HTR-8/SVneo (cell line): ENCODE data around the gene LAMC2.
A peak's percentile ranks its signal among the peaks of the same experiment; 100 is the strongest.

Source experiments
- DNase-seq: peaks from one replicate; pipeline ENCODE4 v3.0.0; 2011; ENCODE audit warnings: low spot score, mixed read lengths; ENCODE audit not compliant: insufficient read length
- FAIRE-seq: peaks from 2 replicates; lab custom pipeline; 2011; peaks lifted over from hg19 to GRCh38; lab: Jason Lieb, UNC

LAMC2 gene

DNA sequence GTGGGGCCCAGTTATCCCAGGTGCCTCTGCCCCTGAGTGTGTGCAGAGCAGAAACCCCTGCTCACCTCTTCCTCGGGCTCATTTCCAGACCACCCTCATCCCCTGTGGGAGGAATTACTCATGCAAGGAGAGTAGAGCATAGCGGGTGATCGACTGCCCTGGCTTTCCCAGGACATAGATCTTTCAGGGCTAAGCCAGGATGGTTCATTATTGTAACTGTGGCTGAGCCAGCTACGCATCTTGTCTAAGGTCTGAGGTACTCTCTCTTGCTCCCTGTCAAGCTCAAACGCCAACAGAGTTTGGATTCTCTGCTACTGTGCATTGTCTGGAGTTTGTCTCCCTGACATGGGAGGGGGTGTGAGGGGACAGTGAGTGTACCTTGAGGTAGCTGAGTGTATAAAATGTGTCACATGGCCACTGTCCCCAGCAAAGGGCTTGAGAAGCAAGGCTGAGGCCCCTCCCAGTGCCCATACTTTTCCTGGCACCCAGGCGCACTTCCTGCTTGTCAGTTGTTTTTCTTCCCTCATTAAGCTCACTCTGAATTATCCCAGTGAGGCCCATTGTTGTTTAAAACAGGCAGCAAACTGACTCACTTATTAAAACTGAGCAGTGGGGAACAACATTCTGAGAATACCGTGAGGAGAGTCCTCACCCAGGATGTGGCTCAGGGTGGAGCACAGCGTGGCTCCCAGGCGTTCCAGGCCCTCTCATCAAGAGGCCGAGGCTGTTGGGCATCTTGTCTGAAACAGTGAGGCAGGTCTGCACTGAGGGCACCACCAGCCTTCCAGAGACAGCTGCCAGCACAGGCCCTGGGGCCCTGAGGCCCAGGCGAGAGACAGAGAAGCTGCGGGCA is 92.9 kb downstream of the LAMC2 start:
- FAIRE-seq, result no peak
- DNase-seq, result no peak

DNA sequence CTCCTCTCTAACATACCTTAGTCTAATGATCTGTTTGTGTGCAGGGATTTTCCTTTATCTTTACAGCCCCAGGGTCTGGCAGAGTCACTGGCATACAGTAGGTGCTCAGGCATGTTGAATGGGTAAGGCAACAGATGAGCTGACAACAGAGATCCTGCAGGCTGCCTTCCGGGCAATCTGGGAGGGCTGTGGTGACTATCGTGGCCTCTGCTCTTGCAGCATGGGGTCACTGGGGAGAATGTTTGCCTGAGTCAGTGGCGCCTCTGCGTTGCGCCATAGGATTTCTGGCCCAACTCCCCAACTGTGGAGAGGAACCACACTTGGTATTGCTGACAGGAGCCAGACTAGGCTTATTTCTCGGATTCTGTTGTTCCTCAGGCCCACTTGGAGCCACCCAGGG is 93.8 kb downstream of the LAMC2 start:
- no peak for DNase-seq
- no peak for FAIRE-seq

GRCh38 chr1:183281039-183281438 is 95.0 kb downstream of the LAMC2 start:
- DNase-seq (no peak), FAIRE-seq (no peak)

DNA sequence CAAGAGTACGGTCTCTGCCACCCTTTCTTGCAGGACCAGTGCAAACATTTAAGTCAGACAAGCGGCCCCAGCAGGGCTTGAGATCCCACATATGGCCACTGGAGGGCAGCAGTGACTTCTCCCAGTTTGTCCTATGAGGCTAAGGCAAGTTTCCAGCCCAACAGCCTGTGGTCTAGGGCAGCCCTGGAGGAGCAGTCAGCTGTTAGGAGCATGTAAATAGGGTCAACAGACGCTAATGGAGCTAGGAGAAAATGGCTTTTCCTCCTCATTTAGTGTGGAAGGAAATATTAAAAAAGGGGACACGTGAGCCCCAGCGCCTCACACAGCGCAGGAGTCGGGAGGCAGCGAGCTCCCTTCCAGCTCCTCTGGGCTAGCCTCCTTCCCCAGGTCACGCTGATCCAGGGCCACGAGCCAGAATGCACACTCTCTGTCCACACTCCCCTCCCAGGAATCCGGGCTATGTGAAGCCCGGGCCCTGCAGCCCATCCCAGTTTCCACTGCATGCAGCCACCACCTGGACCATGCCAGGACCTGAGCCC is 95.6 kb downstream of the LAMC2 start:
- peak; percentile 85 for FAIRE-seq
- DNase-seq, result peak; percentile 83

DNA sequence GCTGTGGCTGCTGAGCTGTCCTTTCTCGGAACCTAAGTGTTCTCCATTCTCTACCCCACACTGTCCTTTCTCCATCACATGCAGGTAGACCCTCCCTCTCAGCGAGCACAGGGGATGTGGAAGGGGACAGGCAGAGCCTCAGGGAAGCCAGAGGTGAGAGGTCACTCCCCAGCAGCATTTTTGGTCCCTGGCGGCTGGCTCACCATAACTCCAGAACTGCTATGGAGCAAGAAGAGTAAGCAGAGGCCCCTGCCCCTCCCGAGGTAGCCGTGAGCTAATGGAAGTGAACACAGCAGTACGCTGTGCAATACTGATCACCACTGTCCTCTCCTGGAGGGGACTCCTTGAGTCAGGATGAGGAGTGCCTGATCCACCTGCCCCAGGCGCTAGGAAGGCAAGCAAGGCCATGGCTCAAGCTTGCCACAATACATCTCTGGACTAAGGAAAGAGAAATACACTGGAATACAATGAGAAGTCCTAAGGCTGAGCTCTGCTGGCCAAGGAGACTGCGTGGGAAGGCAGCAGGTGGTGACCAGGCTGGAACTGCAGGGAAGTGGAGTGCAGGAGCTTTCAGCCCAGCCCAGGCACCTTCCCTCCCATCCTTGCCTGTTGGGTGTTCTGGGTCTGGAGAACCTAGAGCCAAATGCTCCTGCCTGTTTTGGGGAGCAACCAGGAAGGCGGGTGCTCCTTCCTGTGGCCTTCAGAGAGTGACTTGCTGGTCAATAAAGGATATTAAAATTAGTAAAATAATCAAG is 96.2 kb downstream of the LAMC2 start:
- FAIRE-seq (no peak), DNase-seq (no peak)

GRCh38 chr1:183283286-183283685 is 97.2 kb downstream of the LAMC2 start:
- no peak for FAIRE-seq

DNA sequence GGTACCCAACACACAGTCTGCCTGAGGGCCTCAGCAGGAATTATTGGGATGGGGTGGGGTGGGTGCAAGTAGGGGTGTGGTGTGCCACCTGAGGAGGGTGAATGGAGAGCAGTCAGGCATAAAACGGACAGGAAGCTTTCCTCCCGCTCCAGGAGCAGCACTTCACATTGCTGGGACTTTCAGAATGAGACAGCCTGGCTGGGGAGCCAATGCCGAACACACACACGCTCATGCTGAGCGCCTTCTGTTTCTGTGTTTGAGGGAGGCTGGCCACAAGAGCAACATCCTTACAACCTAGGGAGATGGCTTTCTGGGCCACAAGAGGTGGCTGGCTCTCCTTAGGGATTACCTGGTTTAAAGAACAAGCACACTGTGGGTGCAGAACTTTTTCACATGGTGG is 98.0 kb downstream of the LAMC2 start:
- no peak for FAIRE-seq
- DNase-seq, result no peak

More at GRCh38 chr1:183283286-183283685, 97.2 kb downstream of the LAMC2 start:
- DNase-seq, result no peak

- FAIRE-seq (no peak), DNase-seq (no peak)
These were observed 99.2 kb downstream of the LAMC2 start for GRCh38 chr1:183285256-183285655.

DNA sequence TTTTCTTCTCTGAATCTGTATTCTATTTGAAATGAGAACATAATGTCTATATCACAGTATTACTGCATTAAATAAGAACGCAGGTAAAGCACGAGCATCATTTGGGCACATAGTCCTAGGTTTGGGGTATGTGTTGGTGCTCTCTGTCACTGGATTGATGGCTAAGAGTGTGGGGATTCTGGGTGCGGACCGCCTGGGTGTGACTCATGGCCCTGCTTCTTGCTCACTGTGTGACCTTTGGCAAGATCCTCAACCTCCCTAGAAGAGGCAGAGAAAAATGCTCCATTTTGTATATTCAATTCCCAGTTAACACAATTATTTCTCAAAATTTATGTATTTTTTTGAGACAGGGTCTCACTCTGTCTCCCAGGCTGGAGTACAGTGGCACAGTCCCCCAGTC is 99.7 kb downstream of the LAMC2 start:
- FAIRE-seq (no peak), DNase-seq (no peak)

DNA sequence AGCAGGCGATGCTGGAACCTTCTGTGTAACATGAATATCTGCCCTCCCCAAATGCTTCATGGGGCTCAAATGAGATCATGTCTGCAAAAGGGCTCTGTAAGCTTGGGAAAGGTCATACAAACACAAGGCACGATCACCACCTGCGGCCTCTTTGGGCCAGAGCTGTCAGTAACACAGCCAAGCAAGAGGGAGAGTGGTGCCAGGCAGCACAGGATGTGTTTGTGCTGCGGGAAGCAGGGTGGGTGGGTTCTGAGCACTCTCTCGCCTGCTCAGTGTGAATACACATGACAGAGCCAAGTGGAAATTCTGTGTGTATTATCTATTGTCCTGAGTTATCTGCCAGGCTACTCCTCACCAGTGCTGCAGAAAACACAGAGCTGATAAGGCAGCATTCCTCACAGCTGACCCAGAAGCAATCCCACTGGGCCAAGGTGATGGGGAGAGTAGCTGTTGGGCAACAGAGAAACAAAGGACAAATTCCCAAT is 101.2 kb downstream of the LAMC2 start:
- DNase-seq (no peak), FAIRE-seq (no peak)

DNA sequence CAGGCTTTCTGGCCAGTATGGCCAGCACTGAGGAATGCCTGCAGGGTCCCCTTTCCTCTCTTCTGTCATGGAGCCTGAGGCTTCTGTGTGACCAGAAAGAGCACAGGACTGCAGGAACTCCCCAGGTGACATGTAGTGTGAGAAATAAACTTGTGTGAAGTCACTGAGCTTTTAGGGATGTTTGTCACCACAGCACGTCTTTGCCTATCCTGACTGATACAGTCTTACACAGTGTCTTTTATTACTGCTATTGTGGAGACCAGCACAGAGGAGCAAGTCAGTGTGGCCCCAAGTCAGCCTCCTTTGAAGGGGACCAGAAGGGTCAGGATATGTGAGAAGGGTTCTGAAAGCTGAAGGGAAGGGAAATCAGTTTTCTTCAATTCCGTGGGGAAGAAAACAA is 102.5 kb downstream of the LAMC2 start:
- DNase-seq (no peak), FAIRE-seq (no peak)

- DNase-seq (no peak), FAIRE-seq (no peak)
These were observed 103.0 kb downstream of the LAMC2 start for GRCh38 chr1:183289051-183289496.

- DNase-seq (no peak), FAIRE-seq (no peak)
These were observed 104.6 kb downstream of the LAMC2 start for GRCh38 chr1:183290628-183291027.

GRCh38 chr1:183291216-183291762 is 105.2 kb downstream of the LAMC2 start:
- DNase-seq, result no peak
- no peak for FAIRE-seq

- FAIRE-seq (no peak), DNase-seq (no peak)
These were observed 105.9 kb downstream of the LAMC2 start for GRCh38 chr1:183291802-183292514.

DNA sequence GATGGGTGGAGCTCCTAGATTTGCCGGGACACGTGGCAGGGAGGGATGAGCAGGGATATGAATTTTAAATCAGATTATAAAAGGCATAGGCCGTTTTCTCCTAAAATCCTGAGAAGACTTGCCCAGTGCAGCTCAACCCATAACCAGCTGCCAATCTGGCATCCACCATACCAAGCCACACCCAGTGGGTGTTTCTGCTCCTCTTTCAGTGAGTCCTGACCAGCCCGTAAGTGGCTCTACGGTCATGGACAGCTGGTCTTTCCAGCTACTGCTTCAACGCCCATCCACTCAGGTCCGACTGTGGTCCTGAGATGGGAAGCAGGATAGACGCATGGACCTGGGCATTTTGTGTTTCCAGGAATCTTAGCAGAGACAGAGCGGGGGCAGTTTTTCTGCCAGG is 107.2 kb downstream of the LAMC2 start:
- DNase-seq (no peak), FAIRE-seq (no peak)

DNA sequence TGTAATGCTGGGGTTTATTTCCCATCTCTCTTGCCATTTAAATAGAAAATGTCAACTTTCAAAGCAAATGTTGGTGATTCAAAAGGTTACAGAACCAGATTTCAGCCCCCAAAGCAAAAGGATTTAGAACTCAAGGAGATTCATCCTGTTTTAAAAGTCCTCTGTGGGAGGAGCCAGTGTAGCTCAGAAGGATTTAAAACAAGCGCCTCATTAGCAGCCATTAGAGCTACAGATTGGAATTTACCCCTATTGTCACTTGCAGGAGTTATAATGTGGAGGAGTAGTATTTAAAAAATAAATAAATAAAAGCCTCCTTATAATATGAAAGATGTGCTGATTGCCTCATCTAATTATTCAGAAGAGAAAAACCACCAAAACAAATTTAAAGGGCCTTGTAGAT is 107.8 kb downstream of the LAMC2 start:
- DNase-seq, result no peak
- no peak for FAIRE-seq
